ENCODE measurements around the gene IL21R.
"Not testable (repeated sequence)": the region's sequence is repeated elsewhere in the genome, so short reads cannot be mapped to it uniquely, and the experiment has no call there.

IL21R gene

DNA sequence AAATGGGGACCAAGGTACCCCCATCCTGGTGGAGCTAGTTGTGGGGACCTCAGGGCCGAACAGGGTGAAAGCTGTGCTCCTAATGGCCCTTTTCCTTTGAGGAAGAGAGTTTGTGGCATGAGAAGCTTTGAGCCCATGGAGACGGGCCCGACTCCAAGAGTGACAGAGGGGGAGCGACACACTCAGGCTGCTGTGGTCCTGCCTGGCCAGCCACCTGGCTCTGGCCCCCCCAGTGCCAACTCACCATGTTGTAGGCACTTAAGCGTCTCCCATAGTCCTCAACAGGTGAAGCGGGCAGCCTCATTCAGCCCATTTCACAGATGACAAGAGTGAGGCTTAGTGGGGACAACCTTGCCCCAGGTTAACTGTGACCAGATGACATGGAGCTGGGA is 1.6 kb downstream of the IL21R start:
- H3K4me3 ChIP-seq (ENCODE audit: low read length): no peak overlapping the region
- H3K27ac ChIP-seq (ENCODE audit: low read depth, low read length): no peak overlapping the region
- 79% methylated on average over 6 of the region's 6 CpGs for WGBS
- H3K4me1 ChIP-seq (ENCODE audit: insufficient read depth, low read length): no peaks in the 10 kb centered on the region
- no peak overlapping the region for H3K9ac ChIP-seq (ENCODE audit: low read depth, low read length)
- no peaks in the 10 kb centered on the region for H3K27me3 ChIP-seq (ENCODE audit: insufficient read depth, low read length)
- no peaks in the 10 kb centered on the region for H3K9me3 ChIP-seq (ENCODE audit: insufficient read depth, low read depth, low read length)
- H3K36me3 ChIP-seq (ENCODE audit: insufficient read depth, low read length): no peaks in the 10 kb centered on the region

GRCh38 chr16:27404163-27404823 is 2.3 kb downstream of the IL21R start:
- H3K9me3 ChIP-seq (ENCODE audit: insufficient read depth, low read depth, low read length): 0 out of 2 replicates have a peak, but pooled peaks cover under 1% of the 10 kb centered on the region
- H3K27ac ChIP-seq (ENCODE audit: low read depth, low read length): no peak overlapping the region
- no peaks in the 10 kb centered on the region for H3K27me3 ChIP-seq (ENCODE audit: insufficient read depth, low read length)
- H3K4me1 ChIP-seq (ENCODE audit: insufficient read depth, low read length): no peaks in the 10 kb centered on the region
- H3K36me3 ChIP-seq (ENCODE audit: insufficient read depth, low read length): no peaks in the 10 kb centered on the region
- 90% methylated on average over 10 of the region's 10 CpGs for WGBS
- no peak overlapping the region for H3K4me3 ChIP-seq (ENCODE audit: low read length)
- H3K9ac ChIP-seq (ENCODE audit: low read depth, low read length): no peak overlapping the region

DNA sequence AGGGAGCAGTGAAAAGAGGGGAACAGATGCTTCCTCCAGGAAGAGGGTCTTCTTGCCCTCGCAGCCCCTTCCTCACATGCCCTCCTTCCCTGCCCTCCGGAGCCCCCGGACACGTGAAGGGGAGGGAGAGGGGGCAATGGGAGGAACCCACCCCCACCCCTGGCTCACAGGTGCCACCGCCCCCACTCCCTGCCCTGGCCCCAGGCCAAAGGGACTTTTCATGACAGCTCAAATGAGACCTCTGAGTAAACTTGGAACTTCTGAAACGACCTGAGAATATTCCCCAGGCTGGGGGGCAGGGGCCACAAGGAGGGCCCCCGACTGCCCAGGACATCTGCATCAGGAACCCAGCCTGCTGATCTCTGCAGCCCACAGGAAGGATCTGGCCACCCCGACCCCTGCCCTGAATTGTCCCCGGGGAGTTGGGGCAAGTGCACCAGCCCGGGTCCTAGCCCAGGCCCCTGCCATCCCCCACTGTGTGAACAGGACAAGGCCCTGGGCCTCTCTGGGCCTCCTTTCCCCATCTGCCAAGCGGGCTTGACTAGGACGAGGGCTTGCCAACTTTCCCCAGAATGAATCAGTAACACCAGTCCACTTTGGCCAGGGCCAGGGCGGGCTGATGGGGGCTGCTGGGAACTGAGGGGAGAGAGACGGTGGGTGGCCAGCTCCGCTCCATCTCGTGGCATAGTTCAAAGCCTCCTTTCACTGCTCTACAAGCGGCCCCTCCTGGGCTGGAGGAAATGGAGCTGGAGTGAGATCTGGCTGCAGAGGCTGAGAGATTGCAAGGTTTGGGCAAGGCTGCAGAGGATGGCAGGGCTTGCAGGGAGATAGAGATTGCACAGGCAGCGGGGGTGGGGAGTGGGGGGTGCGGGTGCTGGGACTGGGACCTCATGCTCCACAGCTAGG is 3.8 kb downstream of the IL21R start:
- H3K36me3 ChIP-seq (ENCODE audit: insufficient read depth, low read length): no peaks in the 10 kb centered on the region
- H3K9ac ChIP-seq (ENCODE audit: low read depth, low read length): no peak overlapping the region
- H3K27ac ChIP-seq (ENCODE audit: low read depth, low read length): no peak overlapping the region
- 0 out of 2 replicates have a peak, but pooled peaks cover 3% of the 10 kb centered on the region for H3K9me3 ChIP-seq (ENCODE audit: insufficient read depth, low read depth, low read length)
- H3K4me1 ChIP-seq (ENCODE audit: insufficient read depth, low read length): no peaks in the 10 kb centered on the region
- H3K4me3 ChIP-seq (ENCODE audit: low read length): no peak overlapping the region
- no peaks in the 10 kb centered on the region for H3K27me3 ChIP-seq (ENCODE audit: insufficient read depth, low read length)
- WGBS: 73% methylated on average over 15 of the region's 19 CpGs

DNA sequence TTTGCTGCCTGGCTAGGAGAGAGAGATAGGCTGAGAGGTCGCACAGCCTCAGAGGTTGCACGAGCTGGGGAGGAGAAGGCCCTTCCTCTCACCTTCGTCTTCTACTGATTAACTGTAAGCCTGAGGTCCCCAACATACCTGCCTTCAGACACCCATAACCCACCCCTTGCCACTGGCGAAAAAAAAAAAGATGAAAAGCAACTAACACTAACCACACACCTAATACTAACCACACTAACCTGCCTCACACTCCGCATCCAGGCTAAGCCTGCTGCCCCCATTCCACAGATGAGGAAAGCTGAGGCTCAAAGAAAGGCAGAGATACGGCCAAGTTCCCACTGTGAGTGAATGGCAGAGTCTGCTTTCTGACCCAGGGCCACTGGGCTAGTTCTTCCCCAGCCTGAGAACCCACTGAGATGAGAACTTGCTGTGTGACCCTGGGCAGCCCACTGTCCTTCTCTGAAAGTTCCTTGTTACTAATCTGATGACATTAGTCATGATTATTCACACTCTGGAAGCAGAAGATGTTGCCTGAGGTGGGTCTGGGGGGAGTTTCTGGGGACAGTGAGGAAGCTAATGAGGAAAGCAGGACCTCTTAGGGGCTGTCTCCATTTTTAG is 4.6 kb downstream of the IL21R start:
- Histone ChIP-seq H3K4me3 (ENCODE audit: low read length) (no peak overlapping the region), H3K9me3 (ENCODE audit: insufficient read depth, low read depth, low read length) (0 out of 2 replicates have a peak, but pooled peaks cover 3% of the 10 kb centered on the region), H3K27ac (ENCODE audit: low read depth, low read length) (no peak overlapping the region), H3K4me1 (ENCODE audit: insufficient read depth, low read length) (no peaks in the 10 kb centered on the region), H3K36me3 (ENCODE audit: insufficient read depth, low read length) (no peaks in the 10 kb centered on the region), H3K9ac (ENCODE audit: low read depth, low read length) (no peak overlapping the region), H3K27me3 (ENCODE audit: insufficient read depth, low read length) (no peaks in the 10 kb centered on the region)
- 87% methylated on average over 6 of the region's 6 CpGs for WGBS

DNA sequence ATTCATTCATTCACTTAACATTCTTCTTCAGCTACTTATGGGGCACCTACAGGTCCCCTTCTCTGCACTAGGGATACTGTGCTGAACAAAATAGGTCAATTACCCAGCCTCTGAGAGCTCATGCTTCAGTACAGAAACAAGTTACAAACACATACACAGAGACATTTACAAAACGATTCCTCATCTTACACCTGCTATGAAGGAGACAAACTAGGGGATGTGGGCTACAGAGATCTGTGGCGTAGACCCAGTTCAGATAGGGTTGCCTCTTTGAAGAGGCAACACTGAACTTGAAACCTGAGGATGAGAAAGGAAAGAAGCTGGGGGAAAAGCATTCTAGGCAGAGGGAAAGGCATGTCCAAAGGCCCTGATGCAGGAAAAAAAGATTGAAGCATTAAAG is 5.2 kb downstream of the IL21R start:
- WGBS: 90% methylated on average over 2 of the region's 2 CpGs
- Histone ChIP-seq H3K4me1 (ENCODE audit: insufficient read depth, low read length) (no peaks in the 10 kb centered on the region), H3K9ac (ENCODE audit: low read depth, low read length) (no peak overlapping the region), H3K36me3 (ENCODE audit: insufficient read depth, low read length) (no peaks in the 10 kb centered on the region), H3K4me3 (ENCODE audit: low read length) (no peak overlapping the region), H3K27ac (ENCODE audit: low read depth, low read length) (no peak overlapping the region), H3K9me3 (ENCODE audit: insufficient read depth, low read depth, low read length) (0 out of 2 replicates have a peak, but pooled peaks cover 3% of the 10 kb centered on the region), H3K27me3 (ENCODE audit: insufficient read depth, low read length) (no peaks in the 10 kb centered on the region)

DNA sequence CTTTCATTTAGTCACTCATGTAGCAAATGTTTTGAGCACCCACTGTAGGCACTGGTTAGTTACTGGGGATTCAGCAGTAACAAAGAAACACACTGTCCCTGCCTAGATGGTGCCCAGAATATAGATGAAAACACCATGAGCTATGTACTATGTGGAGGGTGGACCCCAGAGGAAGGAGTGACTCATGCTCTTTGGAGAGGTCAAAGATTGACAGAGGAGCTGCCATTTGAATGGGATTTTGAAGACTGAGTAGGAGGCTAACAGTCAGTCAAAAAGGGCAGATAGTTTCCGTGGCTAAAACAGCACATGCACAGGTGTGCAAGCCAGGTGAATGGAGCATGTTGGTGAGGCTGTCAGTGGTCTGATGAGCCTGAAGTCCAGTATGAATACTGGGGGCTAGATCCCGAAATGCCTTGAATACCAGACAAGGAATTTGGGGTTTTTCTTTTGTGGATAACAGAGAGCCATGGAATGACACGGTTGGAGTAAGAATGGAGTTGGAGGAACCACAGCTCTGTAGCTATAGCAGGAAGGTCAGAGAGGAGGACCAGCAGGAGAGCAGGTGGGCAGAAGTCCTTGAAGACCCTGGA is 6.1 kb downstream of the IL21R start:
- H3K27ac ChIP-seq (ENCODE audit: low read depth, low read length): no peak overlapping the region
- H3K27me3 ChIP-seq (ENCODE audit: insufficient read depth, low read length): no peaks in the 10 kb centered on the region
- whole genome bisulfite sequencing: 89% methylated on average over 3 of the region's 3 CpGs
- no peaks in the 10 kb centered on the region for H3K4me1 ChIP-seq (ENCODE audit: insufficient read depth, low read length)
- H3K9me3 ChIP-seq (ENCODE audit: insufficient read depth, low read depth, low read length): 0 out of 2 replicates have a peak, but pooled peaks cover 3% of the 10 kb centered on the region
- H3K4me3 ChIP-seq (ENCODE audit: low read length): no peak overlapping the region
- no peaks in the 10 kb centered on the region for H3K36me3 ChIP-seq (ENCODE audit: insufficient read depth, low read length)
- H3K9ac ChIP-seq (ENCODE audit: low read depth, low read length): no peak overlapping the region

GRCh38 chr16:27408602-27409031 is 6.6 kb downstream of the IL21R start:
- no peak overlapping the region for H3K4me3 ChIP-seq (ENCODE audit: low read length)

GRCh38 chr16:27409958-27410357 is 8.0 kb downstream of the IL21R start:
- H3K27ac ChIP-seq (ENCODE audit: low read depth, low read length); H3K4me1 ChIP-seq (ENCODE audit: insufficient read depth, low read length); H3K27me3 ChIP-seq (ENCODE audit: insufficient read depth, low read length); H3K36me3 ChIP-seq (ENCODE audit: insufficient read depth, low read length); H3K4me3 ChIP-seq (ENCODE audit: low read length); H3K9me3 ChIP-seq (ENCODE audit: insufficient read depth, low read depth, low read length); H3K9ac ChIP-seq (ENCODE audit: low read depth, low read length): not testable (repeated sequence)
- 88% methylated on average over 2 of the region's 2 CpGs for WGBS

More at GRCh38 chr16:27408602-27409031, 6.6 kb downstream of the IL21R start:
- Histone ChIP-seq H3K36me3 (ENCODE audit: insufficient read depth, low read length) (no peaks in the 10 kb centered on the region), H3K4me1 (ENCODE audit: insufficient read depth, low read length) (no peaks in the 10 kb centered on the region), H3K9me3 (ENCODE audit: insufficient read depth, low read depth, low read length) (0 out of 2 replicates have a peak, but pooled peaks cover 3% of the 10 kb centered on the region), H3K9ac (ENCODE audit: low read depth, low read length) (no peak overlapping the region), H3K27ac (ENCODE audit: low read depth, low read length) (no peak overlapping the region), H3K27me3 (ENCODE audit: insufficient read depth, low read length) (no peaks in the 10 kb centered on the region)
- 96% methylated on average over 6 of the region's 6 CpGs for WGBS

- no CpG with 5 or more reads among the region's 1 CpG for WGBS
- H3K9ac ChIP-seq (ENCODE audit: low read depth, low read length): no peak overlapping the region
- no peaks in the 10 kb centered on the region for H3K4me1 ChIP-seq (ENCODE audit: insufficient read depth, low read length)
- H3K27me3 ChIP-seq (ENCODE audit: insufficient read depth, low read length): no peaks in the 10 kb centered on the region
- H3K27ac ChIP-seq (ENCODE audit: low read depth, low read length): no peak overlapping the region
- H3K36me3 ChIP-seq (ENCODE audit: insufficient read depth, low read length): no peaks in the 10 kb centered on the region
- H3K9me3 ChIP-seq (ENCODE audit: insufficient read depth, low read depth, low read length): 0 out of 2 replicates have a peak, but pooled peaks cover 3% of the 10 kb centered on the region
- no peak overlapping the region for H3K4me3 ChIP-seq (ENCODE audit: low read length)
Observed at GRCh38 chr16:27410761-27411160, 8.8 kb downstream of the IL21R start.

GRCh38 chr16:27413956-27414355 is 12.0 kb downstream of the IL21R start:
- Histone ChIP-seq H3K27me3 (ENCODE audit: insufficient read depth, low read length) (no peaks in the 10 kb centered on the region), H3K36me3 (ENCODE audit: insufficient read depth, low read length) (no peaks in the 10 kb centered on the region), H3K27ac (ENCODE audit: low read depth, low read length) (no peak overlapping the region), H3K9ac (ENCODE audit: low read depth, low read length) (no peak overlapping the region), H3K4me3 (ENCODE audit: low read length) (no peak overlapping the region), H3K4me1 (ENCODE audit: insufficient read depth, low read length) (no peaks in the 10 kb centered on the region), H3K9me3 (ENCODE audit: insufficient read depth, low read depth, low read length) (0 out of 2 replicates have a peak, but pooled peaks cover 3% of the 10 kb centered on the region)
- WGBS: 50% methylated on average over 1 of the region's 2 CpGs

Measured in HUES64 (cell line).